Ishikawa (cell line): ENCODE results near the gene SPATC1L.

ENCODE experiments used
- CEBPB ChIP-seq: IDR thresholded peaks from 2 replicates; pipeline ENCODE4 v1.6.1; 2012
- CREB1 ChIP-seq: IDR thresholded peaks from 2 replicates; pipeline ENCODE4 v1.6.1; 2012; ENCODE audit warnings: low read depth
- EGR1 ChIP-seq: IDR thresholded peaks from 2 replicates; pipeline ENCODE4 v1.6.1; 2012
- EP300 ChIP-seq: IDR thresholded peaks from 2 replicates; pipeline ENCODE4 v1.6.1; 2012; ENCODE audit warnings: borderline replicate concordance
- FOXM1 ChIP-seq: IDR thresholded peaks from 2 replicates; pipeline ENCODE4 v1.6.1; 2012; ENCODE audit warnings: low read depth, borderline replicate concordance
- NFIC ChIP-seq: IDR thresholded peaks from 2 replicates; pipeline ENCODE4 v1.6.1; 2012
- RAD21 ChIP-seq: IDR thresholded peaks from 2 replicates; pipeline ENCODE4 v1.6.1; 2012; ENCODE audit warnings: low read depth
- TAF1 ChIP-seq: IDR thresholded peaks from 2 replicates; pipeline ENCODE4 v1.6.1; 2012; ENCODE audit warnings: low read depth, mild to moderate bottlenecking
- TCF12 ChIP-seq: IDR thresholded peaks from 2 replicates; pipeline ENCODE4 v1.6.1; 2012; ENCODE audit warnings: low read depth
- TEAD4 ChIP-seq: IDR thresholded peaks from 2 replicates; pipeline ENCODE4 v1.6.1; 2012
- YY1 ChIP-seq: IDR thresholded peaks from 2 replicates; pipeline ENCODE4 v1.6.1; 2012; ENCODE audit warnings: low read depth
- ZBTB7A ChIP-seq: IDR thresholded peaks from 2 replicates; pipeline ENCODE4 v1.6.1; 2012; ENCODE audit warnings: low read depth
- TF ChIP-seq, protein P1 (sequence below): IDR thresholded peaks from 2 replicates; pipeline ENCODE4 v1.6.1; 2012
- TF ChIP-seq, protein P2 (sequence below): IDR thresholded peaks from 2 replicates; pipeline ENCODE4 v1.6.1; 2012; ENCODE audit warnings: low read depth, mild to moderate bottlenecking
- TF ChIP-seq, protein P3 (sequence below): IDR thresholded peaks from 2 replicates; pipeline ENCODE4 v1.6.1; 2012

SPATC1L gene

DNA sequence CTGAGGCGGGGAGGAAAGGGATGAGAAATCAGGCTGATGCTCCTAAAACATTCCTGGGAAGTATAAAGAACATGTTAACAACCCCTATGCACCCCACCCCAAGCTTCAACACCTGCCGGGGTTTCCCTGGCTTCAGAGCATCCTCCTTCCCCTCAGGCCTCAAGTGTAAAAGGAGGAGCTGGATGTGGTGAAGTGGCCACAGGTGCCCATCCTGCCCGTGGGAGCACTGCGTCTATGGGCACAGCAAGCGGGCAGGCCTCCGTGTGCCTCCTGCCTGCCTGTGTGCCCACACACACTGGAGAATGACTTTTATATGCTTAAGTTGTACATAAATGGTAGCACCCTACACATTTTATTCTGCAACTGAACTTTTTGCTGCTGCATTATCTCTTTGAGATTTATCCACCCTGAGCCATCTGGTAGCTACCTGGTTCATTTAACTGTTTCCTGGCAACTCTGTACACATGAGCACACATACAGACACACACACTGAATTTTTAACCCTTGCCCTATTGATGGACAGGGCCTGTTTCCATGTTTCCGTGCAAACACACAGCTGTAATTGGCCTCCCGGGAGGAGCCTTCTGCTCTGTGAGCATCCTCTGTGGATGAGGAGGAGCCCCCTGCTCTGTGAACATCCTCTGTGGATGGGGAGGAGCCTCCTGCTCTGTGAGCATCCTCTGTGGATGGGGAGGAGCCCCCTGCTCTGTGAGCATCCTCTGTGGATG lies 15.4 kb downstream of the SPATC1L start:
- TF ChIP-seq, protein P1, sequence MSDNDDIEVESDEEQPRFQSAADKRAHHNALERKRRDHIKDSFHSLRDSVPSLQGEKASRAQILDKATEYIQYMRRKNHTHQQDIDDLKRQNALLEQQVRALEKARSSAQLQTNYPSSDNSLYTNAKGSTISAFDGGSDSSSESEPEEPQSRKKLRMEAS, result no peak
- TF ChIP-seq YY1 (no peak), RAD21 (no peak), ZBTB7A (no peak), TEAD4 (no peak), EP300 (no peak), TCF12 (no peak)
- TF ChIP-seq, protein P2, sequence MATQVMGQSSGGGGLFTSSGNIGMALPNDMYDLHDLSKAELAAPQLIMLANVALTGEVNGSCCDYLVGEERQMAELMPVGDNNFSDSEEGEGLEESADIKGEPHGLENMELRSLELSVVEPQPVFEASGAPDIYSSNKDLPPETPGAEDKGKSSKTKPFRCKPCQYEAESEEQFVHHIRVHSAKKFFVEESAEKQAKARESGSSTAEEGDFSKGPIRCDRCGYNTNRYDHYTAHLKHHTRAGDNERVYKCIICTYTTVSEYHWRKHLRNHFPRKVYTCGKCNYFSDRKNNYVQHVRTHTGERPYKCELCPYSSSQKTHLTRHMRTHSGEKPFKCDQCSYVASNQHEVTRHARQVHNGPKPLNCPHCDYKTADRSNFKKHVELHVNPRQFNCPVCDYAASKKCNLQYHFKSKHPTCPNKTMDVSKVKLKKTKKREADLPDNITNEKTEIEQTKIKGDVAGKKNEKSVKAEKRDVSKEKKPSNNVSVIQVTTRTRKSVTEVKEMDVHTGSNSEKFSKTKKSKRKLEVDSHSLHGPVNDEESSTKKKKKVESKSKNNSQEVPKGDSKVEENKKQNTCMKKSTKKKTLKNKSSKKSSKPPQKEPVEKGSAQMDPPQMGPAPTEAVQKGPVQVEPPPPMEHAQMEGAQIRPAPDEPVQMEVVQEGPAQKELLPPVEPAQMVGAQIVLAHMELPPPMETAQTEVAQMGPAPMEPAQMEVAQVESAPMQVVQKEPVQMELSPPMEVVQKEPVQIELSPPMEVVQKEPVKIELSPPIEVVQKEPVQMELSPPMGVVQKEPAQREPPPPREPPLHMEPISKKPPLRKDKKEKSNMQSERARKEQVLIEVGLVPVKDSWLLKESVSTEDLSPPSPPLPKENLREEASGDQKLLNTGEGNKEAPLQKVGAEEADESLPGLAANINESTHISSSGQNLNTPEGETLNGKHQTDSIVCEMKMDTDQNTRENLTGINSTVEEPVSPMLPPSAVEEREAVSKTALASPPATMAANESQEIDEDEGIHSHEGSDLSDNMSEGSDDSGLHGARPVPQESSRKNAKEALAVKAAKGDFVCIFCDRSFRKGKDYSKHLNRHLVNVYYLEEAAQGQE, result no peak
- TF ChIP-seq, protein P3, sequence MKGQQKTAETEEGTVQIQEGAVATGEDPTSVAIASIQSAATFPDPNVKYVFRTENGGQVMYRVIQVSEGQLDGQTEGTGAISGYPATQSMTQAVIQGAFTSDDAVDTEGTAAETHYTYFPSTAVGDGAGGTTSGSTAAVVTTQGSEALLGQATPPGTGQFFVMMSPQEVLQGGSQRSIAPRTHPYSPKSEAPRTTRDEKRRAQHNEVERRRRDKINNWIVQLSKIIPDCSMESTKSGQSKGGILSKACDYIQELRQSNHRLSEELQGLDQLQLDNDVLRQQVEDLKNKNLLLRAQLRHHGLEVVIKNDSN, result no peak

DNA sequence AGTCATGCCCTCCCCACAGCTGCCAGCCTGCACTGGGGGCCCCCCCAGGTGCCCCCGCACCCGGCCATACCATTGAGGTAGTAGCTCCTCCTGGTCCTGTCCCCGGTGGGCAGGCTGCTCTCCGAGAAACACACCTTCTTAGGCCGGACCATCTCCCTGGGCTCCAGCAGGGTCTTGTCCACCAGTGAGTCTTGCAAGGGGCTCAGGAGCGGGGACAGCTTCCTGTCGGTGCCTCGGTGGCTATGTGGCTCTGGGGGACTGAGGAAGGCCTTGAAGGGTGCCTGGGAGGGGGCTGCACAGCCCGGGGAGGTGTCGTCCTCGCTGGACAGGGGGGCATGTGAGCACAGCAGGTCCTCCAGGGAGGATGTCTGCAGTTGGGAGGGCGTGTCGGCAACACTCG lies 16.0 kb downstream of the SPATC1L start:
- no peak for TF ChIP-seq YY1
- TF ChIP-seq FOXM1, result no peak
- TF ChIP-seq EP300, result no peak
- TF ChIP-seq EGR1, result no peak
- TF ChIP-seq, protein P3, result no peak
- TF ChIP-seq CREB1, result no peak
- no peak for TF ChIP-seq TCF12
- TF ChIP-seq, protein P2, result no peak
- no peak for TF ChIP-seq CEBPB
- TF ChIP-seq TEAD4, result no peak
- TF ChIP-seq, protein P1, result no peak
- TF ChIP-seq TAF1, result no peak
- TF ChIP-seq ZBTB7A, result no peak
- TF ChIP-seq RAD21, result no peak
- no peak for TF ChIP-seq NFIC

DNA sequence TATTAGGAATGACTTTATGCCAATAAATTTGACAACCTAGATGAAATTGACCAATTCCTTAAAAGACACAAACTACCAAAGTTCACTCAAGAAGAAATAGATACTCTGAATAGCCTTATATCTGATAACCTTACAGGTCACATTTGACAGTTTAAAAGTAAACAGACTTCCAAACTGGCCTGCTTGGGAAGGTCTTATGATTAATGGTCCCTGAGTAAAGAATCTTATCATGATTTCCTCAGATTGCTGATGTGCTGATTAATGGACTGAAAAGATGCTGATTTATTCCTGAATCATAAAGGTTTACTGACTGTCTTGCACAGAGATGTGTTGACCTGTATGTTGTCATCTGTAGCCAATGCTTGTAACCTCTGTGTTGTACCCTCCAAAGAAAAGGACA lies 19.2 kb downstream of the SPATC1L start:
- TF ChIP-seq, protein P3, result no peak
- TF ChIP-seq CREB1 (no peak), CEBPB (no peak), RAD21 (no peak), ZBTB7A (no peak), NFIC (no peak), EP300 (no peak), TCF12 (no peak), FOXM1 (no peak), TAF1 (no peak), EGR1 (no peak), TEAD4 (no peak), YY1 (no peak)
- TF ChIP-seq, protein P1, result no peak
- TF ChIP-seq, protein P2, result no peak

DNA sequence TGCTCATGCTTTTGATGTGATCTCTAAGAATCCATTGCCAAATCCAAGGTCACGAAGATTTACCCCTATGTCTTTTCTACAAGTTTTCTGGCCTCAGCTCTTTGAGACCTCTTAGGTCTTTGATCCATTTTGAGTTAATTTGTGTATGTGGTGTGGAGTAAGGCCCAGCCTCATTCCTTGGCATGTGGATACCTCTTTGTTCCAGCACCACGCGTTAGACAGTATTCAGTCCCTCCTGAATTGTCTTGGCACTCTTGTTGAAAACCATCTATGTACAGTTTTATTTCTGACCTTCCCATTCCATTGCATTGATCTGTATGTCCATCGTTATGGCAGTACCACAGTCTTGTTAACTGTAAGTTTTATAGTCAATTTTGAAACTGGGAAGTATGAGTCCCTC lies 20.9 kb downstream of the SPATC1L start:
- TF ChIP-seq, protein P2, result no peak
- no peak for TF ChIP-seq YY1
- TF ChIP-seq TCF12, result no peak
- TF ChIP-seq ZBTB7A, result no peak
- no peak for TF ChIP-seq NFIC
- no peak for TF ChIP-seq CEBPB
- no peak for TF ChIP-seq EP300
- no peak for TF ChIP-seq TAF1
